K562 (cell line): ENCODE results near the gene CLCN6. TPM values are rescaled to one million over a fixed set of nuclear protein-coding genes. Genes with fewer than 3 reads are reported as not detected.
A peak's percentile ranks its signal among the peaks of the same experiment; 100 is the strongest.

ENCODE experiments used
- ATAC-seq: fragments of 200-7000 bp; cut with Tn5 transposase; 3 replicates; pipeline ENCODE4 v1.9.1; 2020; ENCODE audit warnings: moderate library complexity
- BruUV-seq: library from RNA; stranded (reverse); fragments of 400-500 nt; replicated peaks from 2 replicates; lab custom pipeline; 2021; lab: Mats Ljungman, UMichigan
- CTCF ChIA-PET: fragments of 300-600 bp; formaldehyde crosslinking; extraction: SDS; loops from one replicate; lab custom pipeline; 2021; ENCODE audit warnings: low intra/inter-chr PET ratio; lab: Yijun Ruan, JAX
- POLR2A ChIA-PET: fragments of 300-600, 350-650 bp; sonication (Branson Sonifier 250); formaldehyde crosslinking; extraction: SDS; loops from one replicate; lab custom pipeline; 2021; ENCODE audit warnings: antibody characterized with exemption, inconsistent platforms; lab: Yijun Ruan, JAX
- DNase-seq, 4 experiments: peaks; one replicate each; pipeline versions ENCODE4 v3.0.0 to v3.0.0-alpha.2; 2011 to 2018; ENCODE audit warnings: low spot score in 3 of 4, mixed read lengths in 3 of 4; ENCODE audit errors: extremely low read depth in 1 of 4
- FAIRE-seq: peaks from 2 replicates; lab custom pipeline; 2011; peaks lifted over from hg19 to GRCh38; lab: Jason Lieb, UNC
- H2AFZ ChIP-seq: 2 replicates; pipeline ENCODE4 v1.6.0; 2011; ENCODE audit warnings: low read depth, low read length, control low read depth, inconsistent platforms
- H3K27ac ChIP-seq: fragments of 200-600 bp; 3 replicates; pipeline ENCODE4 v1.8.0; 2011; ENCODE audit warnings: low read depth, mild to moderate bottlenecking, control low read depth, inconsistent platforms, low read length, moderate library complexity, mixed read lengths; ENCODE audit errors: extremely low read depth
- H3K27me3 ChIP-seq, 2 experiments: fragments of 300-600 bp in 1 of 2; 2 replicates in 1 of 2; 3 replicates in 1 of 2; pipeline versions ENCODE4 v1.6.0 to v1.8.0; 2011; ENCODE audit warnings: inconsistent platforms in 2 of 2, low read length in 2 of 2, mild to moderate bottlenecking in 1 of 2, mixed read lengths in 1 of 2, moderate library complexity in 1 of 2; ENCODE audit not compliant: control insufficient read depth in 2 of 2, insufficient read depth in 2 of 2
- H3K36me3 ChIP-seq: fragments of 300-600 bp; 3 replicates; pipeline ENCODE4 v1.8.0; 2011; ENCODE audit warnings: mild to moderate bottlenecking, low read length, inconsistent platforms; ENCODE audit not compliant: control insufficient read depth, insufficient read depth
- H3K4me1 ChIP-seq, 2 experiments: fragments of 200-600 bp in 1 of 2; replicated peaks in 1 of 2; 2 replicates in 1 of 2; 3 replicates in 1 of 2; pipeline versions ENCODE4 v1.5.1 to v1.8.0; 2011; ENCODE audit warnings: inconsistent platforms in 2 of 2, low read length in 2 of 2, mild to moderate bottlenecking in 1 of 2, mixed read lengths in 1 of 2, moderate library complexity in 1 of 2; ENCODE audit not compliant: control insufficient read depth in 2 of 2, insufficient read depth in 2 of 2
- H3K4me2 ChIP-seq: 2 replicates; pipeline ENCODE4 v1.6.1; 2011; ENCODE audit warnings: low read length, control low read depth, inconsistent platforms, mixed read lengths; ENCODE audit not compliant: insufficient read depth
- H3K4me3 ChIP-seq: fragments of 200-600 bp; sonication (generic), shearing (Covaris generic); 2 replicates; pipeline ENCODE4 v1.5.1; 2016; ENCODE audit warnings: control low read depth, inconsistent platforms
- H3K79me2 ChIP-seq: fragments of 200-600 bp; 3 replicates; pipeline ENCODE4 v1.8.0; 2011; ENCODE audit warnings: low read length, inconsistent platforms; ENCODE audit not compliant: control insufficient read depth, insufficient read depth
- H3K9ac ChIP-seq, 2 experiments: 2 replicates each; pipeline versions ENCODE4 v1.6.0 to v1.6.1; 2011; ENCODE audit warnings: low read depth in 2 of 2, low read length in 2 of 2, control low read depth in 1 of 2, inconsistent platforms in 1 of 2, mild to moderate bottlenecking in 1 of 2, mixed read lengths in 1 of 2; ENCODE audit not compliant: insufficient read depth in 1 of 2
- H3K9me1 ChIP-seq: one replicate; pipeline ENCODE4 v1.6.0; 2011; ENCODE audit warnings: inconsistent platforms, mild to moderate bottlenecking, low read length, moderate library complexity; ENCODE audit not compliant: control insufficient read depth, insufficient read depth
- H3K9me3 ChIP-seq: replicated peaks from 2 replicates; pipeline ENCODE4 v1.5.1; 2011; ENCODE audit warnings: low read depth, low read length, inconsistent platforms; ENCODE audit not compliant: control insufficient read depth, insufficient read depth
- H4K20me1 ChIP-seq: replicated peaks from 2 replicates; pipeline ENCODE4 v1.6.1; 2011; ENCODE audit warnings: low read length, inconsistent platforms, mixed read lengths; ENCODE audit not compliant: control insufficient read depth, insufficient read depth
- CREBBP ChIP-seq: IDR thresholded peaks from one replicate; pipeline ENCODE4 v1.6.1; 2012; ENCODE audit warnings: low read depth, mild to moderate bottlenecking, control low read depth, inconsistent platforms, low read length
- CTCF ChIP-seq, 3 experiments: IDR thresholded peaks in 2 of 3; conservative IDR thresholded peaks in 1 of 3; 2 replicates each; pipeline ENCODE4 v1.5.1; 2011 to 2012; ENCODE audit warnings: low read length in 3 of 3, mild to moderate bottlenecking in 3 of 3, control low read depth in 2 of 3, improper control_type of control experiment in 1 of 3, inconsistent platforms in 1 of 3, low read depth in 1 of 3, mixed read lengths in 1 of 3, moderate library complexity in 1 of 3; ENCODE audit not compliant: insufficient read depth in 2 of 3
- ETV5 ChIP-seq: sonication (generic); formaldehyde crosslinking; IDR thresholded peaks from 2 replicates; pipeline ENCODE4 v1.4.0; 2020; ENCODE audit warnings: low read depth, mild to moderate bottlenecking, missing genetic modification reagents
- GTF2E2 ChIP-seq: fragments of 200-800 bp; sonication (Bioruptor generic); IDR thresholded peaks from 2 replicates; pipeline ENCODE4 v1.6.1; 2016; ENCODE audit warnings: missing genetic modification characterization, missing compliant biosample characterization
- HNRNPUL1 ChIP-seq: fragments of 200-400 bp; formaldehyde crosslinking; IDR thresholded peaks from 2 replicates; pipeline ENCODE4 v1.6.1; 2017; ENCODE audit warnings: low read length
- LARP7 ChIP-seq: fragments of 450-650 bp; IDR thresholded peaks from 2 replicates; pipeline ENCODE4 v1.6.1; 2016
- PRMT5 ChIP-seq: sonication (generic); formaldehyde crosslinking; IDR thresholded peaks from 2 replicates; pipeline ENCODE4 v1.5.0; 2020; ENCODE audit warnings: missing genetic modification reagents
- RAD51 ChIP-seq: fragments of 450-650 bp; IDR thresholded peaks from 2 replicates; pipeline ENCODE4 v1.7.1; 2016; ENCODE audit warnings: low read depth, mild to moderate bottlenecking, borderline replicate concordance
- RBM22 ChIP-seq: fragments of 200-400 bp; formaldehyde crosslinking; IDR thresholded peaks from 2 replicates; pipeline ENCODE4 v1.6.1; 2018; ENCODE audit warnings: low read length, low read depth; ENCODE audit not compliant: poor library complexity, severe bottlenecking
- SIN3B ChIP-seq: fragments of 450-650 bp; IDR thresholded peaks from 2 replicates; pipeline ENCODE4 v1.6.1; 2017; ENCODE audit warnings: low read depth, mild to moderate bottlenecking, moderate library complexity
- TAF15 ChIP-seq: fragments of 200-400 bp; formaldehyde crosslinking; IDR thresholded peaks from 2 replicates; pipeline ENCODE4 v1.6.1; 2017; ENCODE audit warnings: mild to moderate bottlenecking, low read depth, low read length, moderate library complexity
- VEZF1 ChIP-seq: fragments of 200-800 bp; sonication (Bioruptor generic); IDR thresholded peaks from 2 replicates; pipeline ENCODE4 v1.6.1; 2017; ENCODE audit warnings: missing genetic modification characterization, missing compliant biosample characterization
- ZNF134 ChIP-seq: fragments of 250-450 bp; sonication (Bioruptor Pico); conservative IDR thresholded peaks from 2 replicates; pipeline ENCODE4 v1.4.0; 2020
- ZNF174 ChIP-seq: fragments of 250-450 bp; sonication (Bioruptor Pico); IDR thresholded peaks from 2 replicates; pipeline ENCODE4 v1.4.0; 2020; ENCODE audit warnings: mild to moderate bottlenecking
- ZNF311 ChIP-seq: fragments of 250-450 bp; sonication (Bioruptor Pico); IDR thresholded peaks from 2 replicates; pipeline ENCODE4 v1.4.0; 2020; ENCODE audit warnings: mild to moderate bottlenecking, moderate library complexity
- WGBS: fragments of 100-300 bp; shearing (Covaris generic); methylation state at CpG from one replicate; pipeline ENCODE4 v1.1.6; 2016; ENCODE audit warnings: low coverage, mixed read lengths; ENCODE audit not compliant: insufficient coverage; ENCODE audit errors: missing lambda C conversion rate; 5-methylcytosine and 5-hydroxymethylcytosine counted together
- in situ Hi-C: fragments of 300-500 bp; cut with MboI; formaldehyde crosslinking; loops from 4 replicates; pipeline ENCODE4 v1.15.0; 2018; ENCODE audit warnings: inconsistent platforms, mixed read lengths
- intact Hi-C: fragments of 100-400 bp; cut with micrococcal nuclease; formaldehyde crosslinking; loops from 2 replicates; pipeline ENCODE4 v1.14.2; 2022
- polyA plus RNA-seq, 8 experiments: library from polyadenylated mRNA; depleted of rRNA in 4 of 8; stranded (reverse) in 5 of 8; unstranded in 3 of 8; fragments of >200 nt; fragmentation: Nextera tagmentation in 2 of 8; fragmentation: Illumina TruSeq in 1 of 8; extraction: Ambion mirVana in 2 of 8; extraction: Trizol in 1 of 8; gene quantifications; 2 replicates each; pipeline versions ENCODE4 v1.2.1 to v1.2.3, GENCODE V29; 2011 to 2014; ENCODE audit warnings: inconsistent platforms in 1 of 8, missing spikeins in 1 of 8
- total RNA-seq, 7 experiments: library from RNA; depleted of rRNA in 6 of 7; stranded (reverse); fragments of >200 nt in 6 of 7; fragmentation: Illumina TruSeq in 2 of 7; extraction: Trizol in 2 of 7; gene quantifications; 2 replicates each; pipeline versions ENCODE4 v1.2.1 to v1.2.3, GENCODE V29; 2011 to 2021; ENCODE audit warnings: low replicate concordance in 1 of 7
- TF ChIP-seq, protein P1 (sequence below): fragments of 250-450 bp; sonication (Bioruptor Pico); IDR thresholded peaks from 2 replicates; pipeline ENCODE4 v1.9.0; 2021; ENCODE audit warnings: mild to moderate bottlenecking, inconsistent platforms

CLCN6 gene
- total and polyA plus RNA-seq, 9 of the 15 experiments (the other 6 are each of a cell fraction or from before 2014, with no cell fraction given) = 2.0 to 21.8 (median 13.6) TPM

GRCh38 chr1:11886986-11887665 is 81.1 kb downstream of the CLCN6 start (continued):
- TF ChIP-seq CREBBP (no peak), ZNF134 (CRISPR knock-in tag) (no peak)

DNA sequence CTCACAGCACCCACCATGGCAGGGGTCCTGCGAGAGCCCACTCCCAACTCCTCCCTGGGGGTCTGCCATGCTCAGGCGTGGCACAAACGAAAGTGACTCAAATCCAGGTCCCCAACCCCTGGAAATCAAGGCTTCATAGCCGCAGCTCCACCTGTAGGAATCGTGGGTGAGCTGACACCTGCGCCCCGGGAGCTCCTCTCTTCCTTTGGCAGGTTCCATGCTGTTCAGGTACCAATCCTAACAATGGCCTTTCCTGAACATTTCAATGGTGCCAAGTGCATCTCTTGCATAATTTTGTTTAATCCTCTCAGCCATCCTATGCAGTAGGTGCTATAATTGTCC is 81.6 kb downstream of the CLCN6 start:
- WGBS = 47% methylated on average over 7 of the region's 7 CpGs
- ChIA-PET POLR2A (interaction anchor here (0.8 to 6.1 kb wide), 5 partner anchors 12 to 138 kb away, joined by 3 to 78 read pairs (median 3); no protein-coding TSS in a partner anchor), CTCF (no interaction called here)
- H3K4me3 ChIP-seq = no peak overlapping the region
- H3K9ac ChIP-seq = peak overlapping the region in 1 of 2 experiments; percentile 46; a peak in 1 of 4 replicates
- no peaks in the 10 kb centered on the region for H4K20me1 ChIP-seq
- H3K4me2 ChIP-seq = no peak overlapping the region
- H2AFZ ChIP-seq = no peak overlapping the region
- no peaks in the 10 kb centered on the region for H3K9me1 ChIP-seq
- no peaks in the 10 kb centered on the region for H3K36me3 ChIP-seq
- BruUV-seq = no TSS peak
- H3K9me3 ChIP-seq = no peaks in the 10 kb centered on the region
- no peaks in the 10 kb centered on the region for H3K27me3 ChIP-seq
- FAIRE-seq = no peak
- ATAC-seq = no peak
- H3K27ac ChIP-seq = no peak overlapping the region
- DNase-seq = no peak
- no peaks in the 10 kb centered on the region; the same call in 2 of the 3 replicates for H3K79me2 ChIP-seq
- intact Hi-C loops = loop anchor here (10.0 kb wide), 1 partner anchor 223 kb away; the partner anchor contains the start of gene FBXO6
- peaks cover 13 to 39% of the 10 kb centered on the region in 2 experiments for H3K4me1 ChIP-seq
- in situ Hi-C loops = no loop called here
- TF ChIP-seq VEZF1 (CRISPR knock-in tag) (no peak), GTF2E2 (tag) (no peak), PRMT5 (no peak), LARP7 (no peak), ETV5 (CRISPR knock-in tag) (no peak), SIN3B (no peak), HNRNPUL1 (no peak), ZNF174 (CRISPR knock-in tag) (no peak), ZNF311 (CRISPR knock-in tag) (no peak), ZNF134 (CRISPR knock-in tag) (no peak), RAD51 (no peak), TAF15 (no peak), CTCF (IDR thresholded peaks at IDR 0.05 in 2 of 3, conservative IDR thresholded peaks at IDR 0.05 in 1 of 3; ENCODE audit: insufficient read depth in 2 of 3, low read depth in 1 of 3, low read length in 3 of 3) (no peak; a peak in 1 of 6 replicates), RBM22 (no peak)
- TF ChIP-seq, protein P1, sequence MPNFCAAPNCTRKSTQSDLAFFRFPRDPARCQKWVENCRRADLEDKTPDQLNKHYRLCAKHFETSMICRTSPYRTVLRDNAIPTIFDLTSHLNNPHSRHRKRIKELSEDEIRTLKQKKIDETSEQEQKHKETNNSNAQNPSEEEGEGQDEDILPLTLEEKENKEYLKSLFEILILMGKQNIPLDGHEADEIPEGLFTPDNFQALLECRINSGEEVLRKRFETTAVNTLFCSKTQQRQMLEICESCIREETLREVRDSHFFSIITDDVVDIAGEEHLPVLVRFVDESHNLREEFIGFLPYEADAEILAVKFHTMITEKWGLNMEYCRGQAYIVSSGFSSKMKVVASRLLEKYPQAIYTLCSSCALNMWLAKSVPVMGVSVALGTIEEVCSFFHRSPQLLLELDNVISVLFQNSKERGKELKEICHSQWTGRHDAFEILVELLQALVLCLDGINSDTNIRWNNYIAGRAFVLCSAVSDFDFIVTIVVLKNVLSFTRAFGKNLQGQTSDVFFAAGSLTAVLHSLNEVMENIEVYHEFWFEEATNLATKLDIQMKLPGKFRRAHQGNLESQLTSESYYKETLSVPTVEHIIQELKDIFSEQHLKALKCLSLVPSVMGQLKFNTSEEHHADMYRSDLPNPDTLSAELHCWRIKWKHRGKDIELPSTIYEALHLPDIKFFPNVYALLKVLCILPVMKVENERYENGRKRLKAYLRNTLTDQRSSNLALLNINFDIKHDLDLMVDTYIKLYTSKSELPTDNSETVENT (CRISPR knock-in tag) = no peak
